Muscle of leg (tissue), 11 donors: ENCODE results near the gene GSTM1. TPM values are rescaled to one million over a fixed set of nuclear protein-coding genes. Genes with fewer than 3 reads are reported as not detected.
A peak's percentile ranks its signal among the peaks of the same experiment; 100 is the strongest.

Experiments used
- DNase-seq: peaks from one replicate; pipeline ENCODE4 v3.0.0; 2013
- H3K27ac ChIP-seq: one replicate; pipeline ENCODE4 v1.5.1; 2013; ENCODE audit warnings: mild to moderate bottlenecking, low read length, control low read depth
- H3K27me3 ChIP-seq: one replicate; pipeline ENCODE4 v1.6.1; 2013; ENCODE audit warnings: low read length; ENCODE audit not compliant: control insufficient read depth, insufficient read depth
- H3K36me3 ChIP-seq: one replicate; pipeline ENCODE4 v1.6.1; 2013; ENCODE audit warnings: low read length; ENCODE audit not compliant: control insufficient read depth, insufficient read depth
- H3K4me1 ChIP-seq: one replicate; pipeline ENCODE4 v1.6.1; 2013; ENCODE audit warnings: low read length; ENCODE audit not compliant: control insufficient read depth, insufficient read depth
- H3K4me3 ChIP-seq: one replicate; pipeline ENCODE4 v1.5.1; 2013; ENCODE audit warnings: low read length, control low read depth
- H3K9me3 ChIP-seq: replicated peaks from 2 replicates; pipeline ENCODE4 v1.6.1; 2013; ENCODE audit warnings: low read depth, low read length; ENCODE audit not compliant: control insufficient read depth
- WGBS: methylation state at CpG from one replicate; pipeline ENCODE4 v1.1.5; 2013; ENCODE audit warnings: missing lambda C conversion rate; ENCODE audit not compliant: insufficient coverage; 5-methylcytosine and 5-hydroxymethylcytosine counted together
- polyA plus RNA-seq, 8 donors: library from polyadenylated mRNA; unstranded; fragments of 120-200 nt; gene quantifications; one replicate each; pipeline versions ENCODE4 v1.2.1 to v1.2.3, GENCODE V29; 2013; ENCODE audit warnings: inconsistent platforms in 1 of 8, low replicate concordance in 1 of 8; ENCODE audit not compliant: insufficient read length in 8 of 8, insufficient read depth in 1 of 8
- total RNA-seq: library from RNA; stranded (reverse); fragments of 120-200 nt; gene quantifications from one replicate; pipeline ENCODE4 v1.2.4, GENCODE V29; 2013

The GSTM1 gene
- total and polyA plus RNA-seq, 9 donors, result 0.50 to 70.2 (median 15.3) TPM

DNA sequence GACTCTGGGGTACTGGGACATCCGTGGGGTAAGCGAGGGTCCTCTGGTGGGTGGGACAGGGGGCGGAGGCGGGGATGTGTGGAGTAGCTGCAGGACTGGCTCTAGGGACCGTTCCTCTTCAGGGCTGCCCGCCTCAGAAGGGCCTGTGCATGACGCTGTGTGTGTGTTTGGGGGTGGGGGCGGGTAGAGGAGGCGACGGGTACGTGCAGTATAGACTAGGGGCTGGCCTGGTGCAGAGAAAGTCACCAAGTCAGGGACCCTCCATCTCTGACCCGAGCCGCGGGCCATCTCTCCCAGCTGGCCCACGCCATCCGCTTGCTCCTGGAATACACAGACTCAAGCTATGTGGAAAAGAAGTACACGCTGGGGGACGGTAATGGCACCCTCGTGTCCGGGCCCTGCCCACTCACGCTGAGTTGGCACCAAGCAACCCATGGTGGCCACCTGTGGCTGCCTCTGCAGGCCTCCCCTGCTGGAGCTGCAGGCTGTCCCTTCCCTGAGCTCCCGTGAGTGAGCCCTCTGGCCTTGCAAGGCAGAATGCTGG lies 24.8 kb downstream of the GSTM1 start:
- 41% methylated on average over 18 of the region's 22 CpGs for WGBS
- DNase-seq, result no peak
- H3K4me1 ChIP-seq, result no peaks in the 10 kb centered on the region
- H3K4me3 ChIP-seq, result peak overlapping the region; percentile 51
- no peaks in the 10 kb centered on the region for H3K27me3 ChIP-seq
- H3K27ac ChIP-seq, result no peak overlapping the region
- peaks cover 2% of the 10 kb centered on the region for H3K9me3 ChIP-seq
- H3K36me3 ChIP-seq, result no peaks in the 10 kb centered on the region

DNA sequence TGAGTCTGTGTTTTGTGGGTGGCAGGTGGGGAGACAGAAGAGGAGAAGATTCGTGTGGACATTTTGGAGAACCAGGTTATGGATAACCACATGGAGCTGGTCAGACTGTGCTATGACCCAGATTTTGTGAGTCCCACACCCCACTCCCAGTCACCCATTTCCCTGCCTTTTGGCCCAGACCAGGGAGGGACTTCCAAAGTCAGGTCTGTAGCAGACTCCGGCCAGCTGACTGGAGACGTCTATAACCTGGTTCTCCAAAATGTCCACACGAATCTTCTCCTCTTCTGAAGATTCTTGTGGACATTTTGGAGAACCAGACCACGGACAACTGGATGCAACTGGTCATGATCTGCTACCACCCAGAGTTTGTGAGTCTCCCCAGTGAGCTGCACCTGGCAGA lies 26.0 kb downstream of the GSTM1 start:
- Histone ChIP-seq H3K4me3 (no peak overlapping the region), H3K4me1 (no peaks in the 10 kb centered on the region), H3K36me3 (no peaks in the 10 kb centered on the region), H3K27me3 (no peaks in the 10 kb centered on the region), H3K9me3 (no peaks in the 10 kb centered on the region), H3K27ac (no peak overlapping the region)
- DNase-seq, result no peak
- WGBS, result 92% methylated on average over 4 of the region's 5 CpGs

DNA sequence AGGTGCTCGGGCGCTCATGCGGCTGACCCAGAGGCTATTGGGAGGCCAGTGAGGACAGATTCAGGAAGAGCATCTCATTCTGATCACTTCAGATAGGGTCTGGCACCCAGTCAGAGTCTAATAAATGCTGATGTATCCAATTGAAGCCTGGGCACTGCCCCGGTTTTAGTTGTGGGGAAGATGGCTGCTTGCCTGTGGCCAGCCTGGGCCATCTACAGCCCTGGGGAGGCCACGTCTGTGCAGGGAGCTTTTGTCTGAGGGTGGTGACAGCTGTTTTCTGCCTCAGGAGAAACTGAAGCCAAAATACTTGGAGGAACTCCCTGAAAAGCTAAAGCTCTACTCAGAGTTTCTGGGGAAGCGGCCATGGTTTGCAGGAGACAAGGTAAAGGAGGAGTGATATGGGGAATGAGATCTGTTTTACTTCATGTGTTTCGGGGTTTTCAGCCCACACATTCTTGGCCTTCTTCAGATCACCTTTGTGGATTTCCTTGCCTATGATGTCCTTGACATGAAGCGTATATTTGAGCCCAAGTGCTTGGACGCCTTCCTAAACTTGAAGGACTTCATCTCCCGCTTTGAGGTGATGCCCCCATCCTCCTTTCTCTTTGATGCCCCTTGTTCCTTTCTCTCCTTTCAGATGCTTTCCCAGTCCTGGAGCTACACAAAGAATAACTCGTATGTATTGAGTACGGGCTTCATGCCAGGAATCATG lies 27.2 kb downstream of the GSTM1 start:
- Histone ChIP-seq H3K36me3 (no peaks in the 10 kb centered on the region), H3K4me3 (no peak overlapping the region), H3K27ac (no peak overlapping the region), H3K27me3 (no peaks in the 10 kb centered on the region), H3K4me1 (no peaks in the 10 kb centered on the region), H3K9me3 (no peaks in the 10 kb centered on the region)
- no peak for DNase-seq
- 77% methylated on average over 8 of the region's 12 CpGs for WGBS

DNA sequence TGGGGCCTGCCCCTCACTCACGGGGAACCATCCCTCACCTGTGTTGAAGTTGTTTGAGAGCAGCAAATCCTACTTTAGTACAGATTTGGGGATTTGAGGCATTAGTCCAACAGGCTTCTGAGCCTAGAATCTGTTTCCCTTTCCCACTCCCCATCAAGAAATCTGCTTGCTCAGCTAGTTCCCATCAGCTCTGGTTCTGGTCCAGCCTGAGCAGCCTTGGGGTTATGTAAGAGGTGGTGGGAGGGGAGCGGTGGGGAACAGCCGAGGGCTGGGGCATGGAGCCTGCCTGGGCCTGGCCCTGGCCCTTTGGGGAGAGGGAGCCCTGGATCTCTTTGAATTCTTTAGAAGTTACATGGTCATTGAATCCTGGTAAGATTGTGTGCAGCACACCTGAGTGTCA lies 28.5 kb downstream of the GSTM1 start:
- Histone ChIP-seq H3K27ac (no peak overlapping the region), H3K36me3 (no peaks in the 10 kb centered on the region), H3K4me1 (no peaks in the 10 kb centered on the region), H3K9me3 (no peaks in the 10 kb centered on the region), H3K27me3 (no peaks in the 10 kb centered on the region), H3K4me3 (no peak overlapping the region)
- DNase-seq, result no peak
- WGBS, result 92% methylated on average over 2 of the region's 3 CpGs

DNA sequence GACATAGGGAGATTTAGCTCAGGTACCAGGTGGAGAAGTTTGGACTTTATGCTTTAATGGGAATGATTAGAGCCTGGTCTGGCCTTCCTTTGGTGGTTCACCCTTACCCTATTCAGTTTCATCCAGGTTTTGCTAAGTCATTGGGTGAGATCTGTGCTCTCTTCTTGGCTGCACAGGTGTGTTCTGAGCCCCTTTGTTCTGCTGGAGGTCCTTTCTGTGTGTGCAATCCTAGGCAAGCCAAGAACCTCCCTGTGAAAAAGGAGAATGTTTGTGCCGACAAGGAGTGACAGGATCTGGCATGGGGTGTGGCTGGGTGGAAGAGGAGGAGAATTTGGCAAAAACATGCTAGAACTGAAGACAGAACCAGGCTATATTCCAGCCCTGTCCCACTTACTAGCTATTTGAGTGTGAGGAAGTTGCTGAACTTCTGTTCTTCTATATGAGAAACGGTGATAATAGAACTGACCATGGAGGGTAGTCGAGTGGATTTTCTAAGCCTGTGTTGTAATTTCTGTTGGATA lies 29.0 kb downstream of the GSTM1 start:
- WGBS, result 67% methylated on average over 3 of the region's 3 CpGs
- Histone ChIP-seq H3K9me3 (no peaks in the 10 kb centered on the region), H3K27me3 (no peaks in the 10 kb centered on the region), H3K4me1 (no peaks in the 10 kb centered on the region), H3K4me3 (no peak overlapping the region), H3K36me3 (no peaks in the 10 kb centered on the region), H3K27ac (no peak overlapping the region)
- no peak for DNase-seq

DNA sequence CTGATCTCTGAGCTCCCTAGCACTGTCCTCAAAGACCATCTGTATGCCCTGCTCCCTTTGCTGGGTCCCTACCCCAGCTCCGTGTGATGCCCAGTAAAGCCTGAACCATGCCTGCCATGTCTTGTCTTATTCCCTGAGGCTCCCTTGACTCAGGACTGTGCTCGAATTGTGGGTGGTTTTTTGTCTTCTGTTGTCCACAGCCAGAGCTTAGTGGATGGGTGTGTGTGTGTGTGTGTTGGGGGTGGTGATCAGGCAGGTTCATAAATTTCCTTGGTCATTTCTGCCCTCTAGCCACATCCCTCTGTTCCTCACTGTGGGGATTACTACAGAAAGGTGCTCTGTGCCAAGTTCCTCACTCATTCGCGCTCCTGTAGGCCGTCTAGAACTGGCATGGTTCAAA lies 30.1 kb downstream of the GSTM1 start:
- no peak overlapping the region for H3K4me3 ChIP-seq
- H3K36me3 ChIP-seq, result no peaks in the 10 kb centered on the region
- no peaks in the 10 kb centered on the region for H3K9me3 ChIP-seq
- 83% methylated on average over 2 of the region's 5 CpGs for WGBS
- H3K27ac ChIP-seq, result no peak overlapping the region
- no peak for DNase-seq
- H3K4me1 ChIP-seq, result no peaks in the 10 kb centered on the region
- no peaks in the 10 kb centered on the region for H3K27me3 ChIP-seq

DNA sequence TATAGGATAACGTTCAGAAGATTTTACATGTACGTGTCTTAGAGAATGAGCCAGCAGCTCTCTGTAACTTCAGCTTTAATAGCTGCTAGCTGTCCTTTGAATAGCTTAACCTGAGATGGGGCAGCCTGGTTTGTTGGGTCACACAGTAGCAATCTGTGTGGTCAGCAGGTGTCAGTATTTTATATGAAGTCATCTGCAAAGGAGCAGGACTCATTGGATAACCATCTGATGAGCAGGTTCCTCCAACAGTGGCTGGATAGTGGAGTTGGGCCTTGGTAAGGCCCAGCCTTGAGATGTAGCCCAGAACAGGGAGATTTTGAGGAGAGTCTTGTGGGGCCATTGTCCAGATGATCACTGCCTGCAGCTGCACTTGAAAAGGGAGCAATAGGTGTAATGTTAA lies 30.9 kb downstream of the GSTM1 start:
- no peak overlapping the region for H3K27ac ChIP-seq
- no peak for DNase-seq
- H3K36me3 ChIP-seq, result no peaks in the 10 kb centered on the region
- no peaks in the 10 kb centered on the region for H3K9me3 ChIP-seq
- 43% methylated on average over 2 of the region's 2 CpGs for WGBS
- H3K27me3 ChIP-seq, result no peaks in the 10 kb centered on the region
- no peaks in the 10 kb centered on the region for H3K4me1 ChIP-seq
- H3K4me3 ChIP-seq, result no peak overlapping the region

DNA sequence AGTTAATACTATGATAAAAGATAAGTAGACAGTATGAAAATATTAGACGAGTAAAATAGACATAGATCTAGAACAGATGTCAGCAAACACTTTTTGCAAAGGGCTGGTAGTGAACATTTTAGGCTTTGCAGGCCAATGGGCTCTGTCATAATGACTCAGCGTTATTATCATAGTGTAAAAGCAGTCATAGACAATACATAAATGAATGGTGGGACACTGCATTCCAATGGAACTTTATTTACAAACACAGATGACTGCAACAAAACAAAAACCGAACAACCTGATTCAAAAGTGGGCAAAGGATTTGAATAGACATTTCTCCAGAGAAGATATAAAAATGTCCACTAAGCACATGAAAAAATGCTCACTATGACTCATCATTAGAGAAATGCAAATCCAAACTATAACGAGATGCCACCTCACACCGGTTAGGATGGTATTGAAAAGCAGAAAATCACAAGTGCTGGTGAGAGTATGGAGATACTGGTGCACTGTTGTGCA lies 31.8 kb downstream of the GSTM1 start:
- no peaks in the 10 kb centered on the region for H3K9me3 ChIP-seq
- H3K27ac ChIP-seq, result no peak overlapping the region
- no peak overlapping the region for H3K4me3 ChIP-seq
- H3K27me3 ChIP-seq, result no peaks in the 10 kb centered on the region
- H3K36me3 ChIP-seq, result no peaks in the 10 kb centered on the region
- DNase-seq, result no peak
- no peaks in the 10 kb centered on the region for H3K4me1 ChIP-seq
- 80% methylated on average over 1 of the region's 5 CpGs for WGBS

DNA sequence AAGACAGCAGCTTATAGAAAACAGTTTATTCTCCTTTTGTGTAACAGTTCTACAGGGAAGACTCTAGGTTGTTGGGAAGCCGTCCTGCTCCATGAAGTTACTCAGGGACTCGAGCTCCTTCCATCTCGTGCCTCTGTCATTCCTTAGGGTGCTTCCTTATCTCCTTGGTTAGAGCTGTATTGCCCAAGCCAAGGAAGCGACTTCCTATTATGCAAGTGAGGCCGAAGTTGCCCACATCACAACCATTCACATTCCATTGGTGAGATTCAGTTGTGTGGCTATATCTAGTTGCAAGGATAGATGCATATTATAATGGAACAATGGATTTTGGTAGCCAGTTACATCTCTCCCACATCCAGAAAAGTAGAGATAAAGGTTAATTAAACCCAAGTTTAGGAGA lies 33.4 kb downstream of the GSTM1 start:
- Histone ChIP-seq H3K4me3 (no peak overlapping the region), H3K36me3 (no peaks in the 10 kb centered on the region), H3K9me3 (no peaks in the 10 kb centered on the region), H3K27ac (no peak overlapping the region), H3K27me3 (no peaks in the 10 kb centered on the region), H3K4me1 (no peaks in the 10 kb centered on the region)
- DNase-seq, result no peak
- 80% methylated on average over 1 of the region's 5 CpGs for WGBS

DNA sequence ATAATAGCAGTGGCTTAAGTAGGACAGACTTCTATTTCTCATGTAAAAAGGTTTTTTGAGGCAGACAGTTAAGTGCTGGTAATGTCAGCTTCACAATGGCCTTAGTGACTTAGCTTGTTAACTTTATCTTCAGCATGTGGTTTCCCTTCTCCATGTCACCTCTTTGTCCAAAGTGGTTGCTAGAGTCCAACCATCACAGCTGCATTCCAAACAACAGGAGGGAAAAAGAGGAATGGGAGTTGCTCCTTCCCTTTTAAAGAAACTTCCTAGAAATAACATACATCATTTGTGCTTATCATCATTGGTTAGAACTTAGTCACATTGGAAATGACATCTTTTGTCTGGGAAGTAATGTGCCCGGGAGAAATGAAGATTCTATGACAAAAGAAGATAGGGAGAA lies 34.4 kb downstream of the GSTM1 start:
- Histone ChIP-seq H3K27me3 (no peaks in the 10 kb centered on the region), H3K4me1 (no peaks in the 10 kb centered on the region), H3K36me3 (no peaks in the 10 kb centered on the region), H3K9me3 (no peaks in the 10 kb centered on the region), H3K4me3 (no peak overlapping the region), H3K27ac (no peak overlapping the region)
- no CpG with 5 or more reads among the region's 1 CpG for WGBS
- no peak for DNase-seq
